Astrocyte (in vitro differentiated cells and primary cell): Measurements from ENCODE around the gene SMIM17.

Experiments used
- CTCF ChIP-seq: IDR thresholded peaks from 2 replicates; pipeline ENCODE4 v1.5.1; 2011; ENCODE audit warnings: low read depth, mild to moderate bottlenecking, inconsistent platforms, low read length, moderate library complexity; ENCODE audit not compliant: insufficient read depth
- EZH2 ChIP-seq: IDR thresholded peaks from 2 replicates; pipeline ENCODE4 v1.6.1; 2012; ENCODE audit warnings: mild to moderate bottlenecking, low read length, inconsistent platforms; ENCODE audit not compliant: insufficient read depth

GRCh38 chr19:56622374-56622773 is 20.6 kb upstream of the SMIM17 start:
- TF ChIP-seq CTCF (no peak), EZH2 (no peak)
